ENCODE measurements around the gene TUBB8B.
"Not testable (repeated sequence)": the region's sequence is repeated elsewhere in the genome, so short reads cannot be mapped to it uniquely, and the experiment has no call there.

The TUBB8B gene

DNA sequence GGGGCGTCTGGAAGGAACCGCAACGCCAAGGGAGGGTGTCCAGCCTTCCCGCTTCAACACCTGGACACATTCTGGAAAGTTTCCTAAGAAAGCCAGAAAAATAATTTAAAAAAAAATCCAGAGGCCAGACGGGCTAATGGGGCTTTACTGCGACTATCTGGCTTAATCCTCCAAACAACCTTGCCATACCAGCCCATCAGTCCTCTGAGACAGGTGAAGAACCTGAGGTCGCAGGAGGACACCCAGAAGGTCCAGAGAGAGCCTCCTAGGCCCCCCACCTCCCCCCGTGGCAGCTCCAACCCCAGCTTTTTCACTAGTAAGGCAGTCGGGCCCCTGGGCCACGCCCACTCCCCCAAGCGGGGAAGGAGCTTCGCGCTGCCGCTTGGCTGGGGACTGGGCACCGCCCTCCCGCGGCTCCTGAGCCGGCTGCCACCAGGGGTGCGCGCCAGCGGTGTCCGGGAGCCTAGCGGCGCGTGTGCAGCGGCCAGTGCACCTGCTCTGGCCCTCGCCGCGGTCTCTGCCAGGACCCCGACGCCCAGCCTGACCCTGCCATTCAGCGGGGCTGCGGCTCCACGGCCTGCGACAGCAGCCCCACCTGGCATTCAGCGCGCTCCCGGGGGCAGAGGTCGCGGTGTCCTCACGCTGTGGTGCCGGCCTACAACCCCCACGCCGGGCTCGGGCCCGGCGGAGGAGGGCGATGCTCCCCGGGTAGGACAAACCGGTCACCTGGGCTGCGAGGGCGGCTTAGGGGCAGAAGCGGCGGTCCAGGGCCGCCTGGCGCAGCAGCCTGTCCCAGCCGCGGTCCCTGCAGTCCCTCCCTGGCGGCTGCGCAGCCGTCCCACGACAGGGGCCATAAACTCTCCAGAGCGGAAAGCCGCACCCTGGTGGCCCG, 37.8 kb downstream of the TUBB8B start:
- not testable (repeated sequence) for DNase-seq

DNA sequence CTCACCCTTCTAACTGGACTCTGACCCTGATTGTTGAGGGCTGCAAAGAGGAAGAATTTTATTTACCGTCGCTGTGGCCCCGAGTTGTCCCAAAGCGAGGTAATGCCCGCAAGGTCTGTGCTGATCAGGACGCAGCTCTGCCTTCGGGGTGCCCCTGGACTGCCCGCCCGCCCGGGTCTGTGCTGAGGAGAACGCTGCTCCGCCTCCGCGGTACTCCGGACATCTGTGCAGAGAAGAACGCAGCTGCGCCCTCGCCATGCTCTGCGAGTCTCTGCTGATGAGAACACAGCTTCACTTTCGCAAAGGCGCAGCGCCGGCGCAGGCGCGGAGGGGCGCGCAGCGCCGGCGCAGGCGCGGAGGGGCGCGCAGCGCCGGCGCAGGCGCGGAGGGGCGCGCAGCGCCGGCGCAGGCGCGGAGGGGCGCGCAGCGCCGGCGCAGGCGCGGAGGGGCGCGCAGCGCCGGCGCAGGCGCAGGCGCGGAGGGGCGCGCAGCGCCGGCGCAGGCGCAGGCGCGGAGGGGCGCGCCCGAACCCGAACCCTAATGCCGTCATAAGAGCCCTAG, 38.7 kb downstream of the TUBB8B start:
- not testable (repeated sequence) for DNase-seq

DNA sequence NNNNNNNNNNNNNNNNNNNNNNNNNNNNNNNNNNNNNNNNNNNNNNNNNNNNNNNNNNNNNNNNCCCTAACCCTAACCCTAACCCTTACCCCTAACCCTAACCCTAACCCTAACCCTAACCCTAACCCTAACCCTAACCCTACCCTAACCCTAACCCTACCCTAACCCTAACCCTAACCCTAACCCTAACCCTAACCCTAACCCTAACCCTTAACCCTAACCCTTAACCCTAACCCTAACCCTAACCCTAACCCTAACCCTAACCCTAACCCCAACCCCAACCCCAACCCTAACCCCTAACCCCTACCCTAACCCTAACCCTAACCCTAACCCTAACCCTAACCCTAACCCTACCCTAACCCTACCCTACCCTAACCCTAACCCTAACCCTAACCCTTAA, 39.5 kb downstream of the TUBB8B start:
- DNase-seq, result not testable (repeated sequence)

All from NCI-H1694 treated with DMSO at 0.1 percent for 48 hours (cell line).